Lower leg skin (tissue), 4 donors: ENCODE results near the gene SVOPL. TPM values are rescaled to one million over a fixed set of nuclear protein-coding genes. Genes with fewer than 3 reads are reported as not detected.
A peak's percentile ranks its signal among the peaks of the same experiment; 100 is the strongest.

Experiments used
- DNase-seq, 2 donors: peaks; one replicate each; pipeline ENCODE4 v3.0.0-alpha.2; 2019; ENCODE audit warnings: low spot score in 2 of 2
- H3K4me3 ChIP-seq: fragments of 200-600 bp; sonication (generic); 2 replicates; pipeline ENCODE4 v1.5.1; 2017; ENCODE audit warnings: mild to moderate bottlenecking, low read depth; ENCODE audit not compliant: poor library complexity, severe bottlenecking
- POLR2A ChIP-seq, 2 donors: fragments of 450-650 bp; IDR thresholded peaks; one replicate each; pipeline ENCODE4 v1.6.1; 2016 to 2017; ENCODE audit warnings: antibody characterized with exemption in 2 of 2, mild to moderate bottlenecking in 1 of 2, moderate library complexity in 1 of 2
- WGBS, 2 donors: methylation state at CpG; one replicate each; pipeline ENCODE4 v1.1.5; 2018; 5-methylcytosine and 5-hydroxymethylcytosine counted together
- intact Hi-C: fragments of 100-400 bp; cut with DNase I; formaldehyde crosslinking; loops from one replicate; pipeline ENCODE4 v1.15.0; 2023; ENCODE audit warnings: low total_unique reads
- total RNA-seq, 4 donors: library from RNA; depleted of rRNA; stranded (reverse); fragments of >200 nt; gene quantifications; one replicate each; pipeline ENCODE4 v1.1.0, GENCODE V29; 2016
- TF ChIP-seq, protein P1 (sequence below), 3 donors: fragments of 450-650 bp; IDR thresholded peaks; one replicate each; pipeline ENCODE4 v1.5.1; 2016; ENCODE audit warnings: antibody characterized with exemption in 3 of 3, mild to moderate bottlenecking in 3 of 3, moderate library complexity in 2 of 3

Gene SVOPL
- total RNA-seq, 4 donors from 2014 or later = 0.21 to 1.6 TPM; not detected in 2

DNA sequence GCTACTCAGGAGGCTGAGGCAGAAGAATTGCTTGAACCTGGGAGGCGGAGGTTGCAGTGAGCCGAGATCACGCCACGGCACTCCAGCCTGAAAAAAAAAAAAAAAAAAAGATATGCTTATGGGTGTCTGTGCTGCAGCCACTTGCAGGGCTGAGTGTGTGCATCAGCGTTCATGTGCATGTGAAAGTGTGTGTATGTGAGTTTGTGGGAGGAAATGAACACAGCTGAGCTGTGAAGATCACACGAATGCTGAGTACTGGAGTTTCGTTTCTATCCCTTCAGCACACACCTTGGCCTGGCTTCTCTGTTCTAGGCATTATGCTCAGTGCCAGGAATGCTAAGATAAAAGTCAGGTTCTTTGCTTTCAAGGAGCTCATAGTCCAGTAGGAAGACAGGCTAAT is 12.0 kb upstream of the SVOPL start:
- H3K4me3 ChIP-seq = no peak overlapping the region

DNA sequence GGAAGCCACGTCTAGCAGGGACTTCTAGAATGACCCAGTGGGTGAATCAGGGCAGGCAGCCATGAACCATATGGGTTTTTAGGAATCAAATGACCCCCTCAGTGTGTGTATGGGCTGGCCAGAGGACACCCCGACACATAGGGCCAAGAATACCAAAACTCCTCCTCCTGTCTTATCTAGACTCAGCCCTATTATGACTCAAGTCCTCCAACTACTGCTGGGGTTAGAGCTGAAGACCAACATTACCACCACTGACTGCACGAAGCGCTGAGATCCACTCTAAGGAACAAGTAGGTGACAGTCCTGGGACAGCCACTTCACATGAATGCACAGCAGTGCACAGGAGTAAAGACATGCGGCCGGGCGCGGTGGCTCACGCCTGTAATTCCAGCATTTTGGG is 11.5 kb upstream of the SVOPL start:
- TF ChIP-seq, protein P1, sequence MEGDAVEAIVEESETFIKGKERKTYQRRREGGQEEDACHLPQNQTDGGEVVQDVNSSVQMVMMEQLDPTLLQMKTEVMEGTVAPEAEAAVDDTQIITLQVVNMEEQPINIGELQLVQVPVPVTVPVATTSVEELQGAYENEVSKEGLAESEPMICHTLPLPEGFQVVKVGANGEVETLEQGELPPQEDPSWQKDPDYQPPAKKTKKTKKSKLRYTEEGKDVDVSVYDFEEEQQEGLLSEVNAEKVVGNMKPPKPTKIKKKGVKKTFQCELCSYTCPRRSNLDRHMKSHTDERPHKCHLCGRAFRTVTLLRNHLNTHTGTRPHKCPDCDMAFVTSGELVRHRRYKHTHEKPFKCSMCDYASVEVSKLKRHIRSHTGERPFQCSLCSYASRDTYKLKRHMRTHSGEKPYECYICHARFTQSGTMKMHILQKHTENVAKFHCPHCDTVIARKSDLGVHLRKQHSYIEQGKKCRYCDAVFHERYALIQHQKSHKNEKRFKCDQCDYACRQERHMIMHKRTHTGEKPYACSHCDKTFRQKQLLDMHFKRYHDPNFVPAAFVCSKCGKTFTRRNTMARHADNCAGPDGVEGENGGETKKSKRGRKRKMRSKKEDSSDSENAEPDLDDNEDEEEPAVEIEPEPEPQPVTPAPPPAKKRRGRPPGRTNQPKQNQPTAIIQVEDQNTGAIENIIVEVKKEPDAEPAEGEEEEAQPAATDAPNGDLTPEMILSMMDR (IDR thresholded peaks at IDR 0.05) = no peak
- TF ChIP-seq POLR2A (IDR thresholded peaks at IDR 0.05) = no peak
- no peak for DNase-seq
- no peak overlapping the region for H3K4me3 ChIP-seq
- intact Hi-C loops = no loop called here
- WGBS, 2 donors = 94 to 95% methylated on average over 9 of the region's 9 CpGs

More for the DNA sequence above, 12.0 kb upstream of the SVOPL start:
- 84 to 87% methylated on average over 7 of the region's 7 CpGs for WGBS, 2 donors
- TF ChIP-seq, protein P1 (IDR thresholded peaks at IDR 0.05) = no peak
- no peak for TF ChIP-seq POLR2A (IDR thresholded peaks at IDR 0.05)
- DNase-seq = no peak
- intact Hi-C loops = no loop called here

DNA sequence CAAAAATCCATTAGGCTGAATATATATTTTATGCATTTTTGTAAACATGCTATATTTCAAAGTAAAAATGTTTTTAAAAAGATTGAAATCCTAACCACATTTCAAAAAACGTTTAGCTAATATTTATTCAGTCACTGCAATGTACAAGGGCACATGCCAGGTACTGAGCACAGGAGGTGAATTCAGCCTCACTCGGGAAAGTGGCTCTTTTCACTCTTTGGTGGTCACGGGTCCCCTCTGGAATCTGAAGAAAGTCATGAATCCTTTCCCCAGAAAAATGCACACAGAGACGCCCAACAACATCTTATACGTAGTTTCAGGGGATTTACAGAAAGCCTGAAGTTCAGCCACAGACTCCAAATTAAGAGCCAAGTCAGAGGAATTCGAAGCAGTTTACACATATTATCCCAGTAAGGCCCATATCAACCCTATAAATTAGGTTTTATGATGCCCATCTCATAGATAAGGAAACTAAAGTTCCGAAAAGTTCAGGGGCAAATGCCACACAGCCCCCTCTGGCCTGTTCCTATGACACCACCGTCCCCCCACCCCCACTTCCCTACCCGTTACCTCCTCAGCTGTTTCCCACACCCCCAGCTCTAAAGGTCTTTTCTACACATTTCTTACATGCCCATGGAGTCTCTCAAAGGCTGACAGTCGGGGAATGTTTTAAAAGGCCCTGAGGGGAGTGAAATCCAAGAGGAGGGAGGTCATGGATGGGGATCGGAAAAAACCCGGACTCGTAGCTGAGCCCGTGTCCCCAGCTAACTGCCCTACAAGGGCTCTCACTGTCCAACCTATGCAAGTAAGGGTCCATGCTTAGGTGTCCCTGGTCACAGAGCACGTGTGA is 9.6 kb upstream of the SVOPL start:
- WGBS, 2 donors = 67 to 77% methylated on average over 15 of the region's 15 CpGs
- TF ChIP-seq, protein P1 (IDR thresholded peaks at IDR 0.05) = no peak
- TF ChIP-seq POLR2A (IDR thresholded peaks at IDR 0.05) = no peak
- no peak overlapping the region for H3K4me3 ChIP-seq
- intact Hi-C loops = no loop called here
- DNase-seq = no peak

DNA sequence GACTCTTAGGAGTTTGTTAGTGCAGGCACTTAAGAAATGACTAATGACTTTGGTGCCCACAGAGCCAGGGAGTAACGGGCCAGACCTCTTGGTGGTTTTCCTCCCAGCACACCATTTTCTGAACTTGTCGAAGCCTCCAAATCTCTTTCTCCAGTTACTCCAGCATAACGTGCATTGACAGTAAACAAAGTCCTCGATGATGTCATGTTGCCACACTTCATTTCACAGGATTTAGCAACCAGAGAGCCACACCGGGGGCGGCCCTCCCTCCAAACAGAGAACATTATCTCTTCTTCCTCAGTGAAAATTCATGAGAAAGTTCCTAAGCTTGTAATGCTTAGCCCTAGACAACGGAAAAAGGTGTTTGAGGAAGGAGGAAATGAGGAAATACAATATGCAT is 4.0 kb upstream of the SVOPL start:
- no peak for DNase-seq

DNA sequence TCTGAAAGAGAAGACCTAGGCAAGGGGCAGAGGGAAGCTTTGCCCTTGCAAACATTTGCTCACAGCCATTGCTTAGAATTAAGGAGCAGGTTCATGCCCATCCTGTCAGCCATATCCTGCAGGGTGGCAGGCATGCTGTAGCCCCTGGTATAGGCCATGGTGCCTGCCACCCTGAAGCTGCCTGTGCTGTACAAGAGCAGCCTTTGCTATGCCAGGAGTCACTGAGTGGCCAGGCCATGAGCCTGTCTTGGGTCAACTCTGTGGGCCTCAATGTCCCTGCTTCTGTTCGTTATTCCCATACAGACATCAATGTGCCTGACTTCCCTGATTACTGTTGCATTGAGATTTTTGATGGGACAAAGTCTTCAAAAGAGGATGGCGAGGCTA is 368 bp upstream of the SVOPL start:
- TF ChIP-seq, protein P1 (IDR thresholded peaks at IDR 0.05) = no peak
- H3K4me3 ChIP-seq = no peak overlapping the region
- 89 to 95% methylated on average over 2 of the region's 2 CpGs for WGBS, 2 donors
- intact Hi-C loops = no loop called here
- DNase-seq = peak in 1 of 2 donors; percentile 43

More for the DNA sequence above, 4.0 kb upstream of the SVOPL start:
- intact Hi-C loops = no loop called here
- H3K4me3 ChIP-seq = no peak overlapping the region
- TF ChIP-seq, protein P1 (IDR thresholded peaks at IDR 0.05) = no peak
- TF ChIP-seq POLR2A (IDR thresholded peaks at IDR 0.05) = no peak
- WGBS, 2 donors = 60 to 66% methylated on average over 7 of the region's 7 CpGs
